WTC11 (cell line): Measurements from ENCODE around the gene CTTNBP2. TPM values are rescaled to one million over a fixed set of nuclear protein-coding genes. Genes with fewer than 3 reads are reported as not detected.

Source experiments
- ATAC-seq: fragments of 200-7000 bp; cut with Tn5 transposase; 2 replicates; pipeline ENCODE4 v1.10.0; 2021; ENCODE audit warnings: mild to moderate bottlenecking, moderate library complexity
- CTCF ChIA-PET: fragments of 300-600 bp; sonication (Branson Sonifier 250); formaldehyde crosslinking; loops from one replicate; lab custom pipeline; 2021; ENCODE audit warnings: antibody characterized with exemption; lab: Charles Lee
- POLR2A ChIA-PET: fragments of 350-600 bp; sonication (Branson Sonifier 250); formaldehyde crosslinking; loops from one replicate; lab custom pipeline; 2021; ENCODE audit warnings: antibody characterized with exemption; lab: Charles Lee
- DNase-seq: peaks from one replicate; pipeline ENCODE4 v3.0.0; 2021; ENCODE audit warnings: low spot score
- H3K27ac Mint-ChIP-seq: 2 replicates; pipeline ENCODE4 v1.8.0; 2021; ENCODE audit warnings: mixed read lengths
- H3K27me3 Mint-ChIP-seq: 2 replicates; pipeline ENCODE4 v1.8.0; 2021; ENCODE audit warnings: low read depth, mild to moderate bottlenecking, moderate library complexity, mixed read lengths
- H3K36me3 Mint-ChIP-seq: 2 replicates; pipeline ENCODE4 v1.8.0; 2021; ENCODE audit warnings: mixed read lengths
- H3K4me1 Mint-ChIP-seq: 2 replicates; pipeline ENCODE4 v1.8.0; 2022; ENCODE audit warnings: mixed read lengths
- H3K4me3 Mint-ChIP-seq: 2 replicates; pipeline ENCODE4 v1.8.0; 2021; ENCODE audit warnings: mild to moderate bottlenecking, moderate library complexity, mixed read lengths
- H3K9me3 Mint-ChIP-seq: 2 replicates; pipeline ENCODE4 v1.8.0; 2021; ENCODE audit warnings: mixed read lengths
- ATF1 ChIP-seq: sonication (generic); formaldehyde crosslinking; IDR thresholded peaks from 2 replicates; pipeline ENCODE4 v1.8.1; 2023; ENCODE audit warnings: mild to moderate bottlenecking, moderate library complexity, missing genetic modification reagents
- CBFB ChIP-seq: sonication (generic); formaldehyde crosslinking; IDR thresholded peaks from 2 replicates; pipeline ENCODE4 v1.8.1; 2022; ENCODE audit warnings: mild to moderate bottlenecking, low read depth, missing genetic modification reagents
- ESRRA ChIP-seq: sonication (generic); formaldehyde crosslinking; IDR thresholded peaks from 2 replicates; pipeline ENCODE4 v1.8.1; 2022; ENCODE audit warnings: mild to moderate bottlenecking, missing genetic modification reagents, borderline replicate concordance
- FOXJ3 ChIP-seq: sonication (generic); formaldehyde crosslinking; IDR thresholded peaks from 2 replicates; pipeline ENCODE4 v1.9.0; 2021; ENCODE audit warnings: missing genetic modification reagents, mild to moderate bottlenecking, borderline replicate concordance
- FOXK1 ChIP-seq: sonication (generic); formaldehyde crosslinking; IDR thresholded peaks from 2 replicates; pipeline ENCODE4 v1.8.0; 2022; ENCODE audit warnings: mild to moderate bottlenecking, moderate library complexity, missing genetic modification reagents
- GTF2I ChIP-seq: fragments of 250-450 bp; sonication (Bioruptor Pico); conservative IDR thresholded peaks from 2 replicates; pipeline ENCODE4 v1.4.0; 2021; ENCODE audit warnings: mild to moderate bottlenecking
- IRF2 ChIP-seq: sonication (generic); formaldehyde crosslinking; IDR thresholded peaks from 2 replicates; pipeline ENCODE4 v1.8.0; 2022; ENCODE audit warnings: low read depth, missing genetic modification reagents, borderline replicate concordance
- KAT7 ChIP-seq: sonication (generic); formaldehyde crosslinking; IDR thresholded peaks from 2 replicates; pipeline ENCODE4 v1.8.1; 2023; ENCODE audit warnings: missing genetic modification reagents, mild to moderate bottlenecking, borderline replicate concordance
- PRDM15 ChIP-seq: sonication (generic); formaldehyde crosslinking; IDR thresholded peaks from 2 replicates; pipeline ENCODE4 v1.8.0; 2022; ENCODE audit warnings: missing genetic modification reagents
- PREB ChIP-seq: sonication (generic); formaldehyde crosslinking; IDR thresholded peaks from 2 replicates; pipeline ENCODE4 v1.8.1; 2022; ENCODE audit warnings: mild to moderate bottlenecking, missing genetic modification reagents, moderate library complexity, borderline replicate concordance
- PRRX2 ChIP-seq: fragments of 250-450 bp; sonication (Bioruptor Pico); IDR thresholded peaks from 2 replicates; pipeline ENCODE4 v1.8.0; 2021; ENCODE audit warnings: mild to moderate bottlenecking
- ZNF263 ChIP-seq: sonication (generic); formaldehyde crosslinking; IDR thresholded peaks from 2 replicates; pipeline ENCODE4 v1.8.1; 2022; ENCODE audit warnings: low read depth, mild to moderate bottlenecking, moderate library complexity, missing genetic modification reagents
- ZNF671 ChIP-seq: fragments of 250-450 bp; sonication (Bioruptor Pico); IDR thresholded peaks from 2 replicates; pipeline ENCODE4 v1.8.0; 2021; ENCODE audit warnings: mild to moderate bottlenecking
- total RNA-seq: library from RNA; stranded (reverse); gene quantifications from 3 replicates; pipeline ENCODE4 v1.2.3, GENCODE V29; 2021
- TF ChIP-seq, protein P1 (sequence below): fragments of 200-600 bp; IDR thresholded peaks from 2 replicates; pipeline ENCODE4 v1.8.0; 2022; ENCODE audit warnings: antibody characterized with exemption

Gene CTTNBP2
- total RNA-seq, 1 experiment from 2014 or later, result 22.1 TPM

- TF ChIP-seq PRDM15 (CRISPR knock-in tag), result no peak
- no peak for TF ChIP-seq IRF2 (CRISPR knock-in tag)
- no peak for TF ChIP-seq CBFB (CRISPR knock-in tag)
- no peak for TF ChIP-seq ZNF263 (CRISPR knock-in tag)
- TF ChIP-seq ESRRA (CRISPR knock-in tag), result no peak
- TF ChIP-seq GTF2I (CRISPR knock-in tag), result no peak
- TF ChIP-seq KAT7 (CRISPR knock-in tag), result no peak
- no peak for TF ChIP-seq PRRX2 (CRISPR knock-in tag)
- TF ChIP-seq FOXJ3 (CRISPR knock-in tag), result no peak
- TF ChIP-seq, protein P1, sequence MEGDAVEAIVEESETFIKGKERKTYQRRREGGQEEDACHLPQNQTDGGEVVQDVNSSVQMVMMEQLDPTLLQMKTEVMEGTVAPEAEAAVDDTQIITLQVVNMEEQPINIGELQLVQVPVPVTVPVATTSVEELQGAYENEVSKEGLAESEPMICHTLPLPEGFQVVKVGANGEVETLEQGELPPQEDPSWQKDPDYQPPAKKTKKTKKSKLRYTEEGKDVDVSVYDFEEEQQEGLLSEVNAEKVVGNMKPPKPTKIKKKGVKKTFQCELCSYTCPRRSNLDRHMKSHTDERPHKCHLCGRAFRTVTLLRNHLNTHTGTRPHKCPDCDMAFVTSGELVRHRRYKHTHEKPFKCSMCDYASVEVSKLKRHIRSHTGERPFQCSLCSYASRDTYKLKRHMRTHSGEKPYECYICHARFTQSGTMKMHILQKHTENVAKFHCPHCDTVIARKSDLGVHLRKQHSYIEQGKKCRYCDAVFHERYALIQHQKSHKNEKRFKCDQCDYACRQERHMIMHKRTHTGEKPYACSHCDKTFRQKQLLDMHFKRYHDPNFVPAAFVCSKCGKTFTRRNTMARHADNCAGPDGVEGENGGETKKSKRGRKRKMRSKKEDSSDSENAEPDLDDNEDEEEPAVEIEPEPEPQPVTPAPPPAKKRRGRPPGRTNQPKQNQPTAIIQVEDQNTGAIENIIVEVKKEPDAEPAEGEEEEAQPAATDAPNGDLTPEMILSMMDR, result no peak
- TF ChIP-seq FOXK1 (CRISPR knock-in tag), result no peak
These were observed 156.4 kb downstream of the CTTNBP2 start (continued) for GRCh38 chr7:117716707-117717299.

- POLR2A ChIA-PET, result no interaction called here
- H3K27ac Mint-ChIP-seq, result no peak overlapping the region
- no peak overlapping the region for H3K4me3 Mint-ChIP-seq
- DNase-seq (peak; percentile 31), ATAC-seq (peak; percentile 86)
- H3K36me3 Mint-ChIP-seq, result peaks cover 23% of the 10 kb centered on the region
- H3K9me3 Mint-ChIP-seq, result no peaks in the 10 kb centered on the region
- no peaks in the 10 kb centered on the region for H3K4me1 Mint-ChIP-seq
- no peaks in the 10 kb centered on the region for H3K27me3 Mint-ChIP-seq
- no peak for TF ChIP-seq ZNF671 (CRISPR knock-in tag)
- TF ChIP-seq PREB (CRISPR knock-in tag), result no peak
- TF ChIP-seq, protein P1, result 0 out of 2 replicates have a peak, but pooled peaks have one; percentile 26
- TF ChIP-seq ATF1 (CRISPR knock-in tag), result no peak
- TF ChIP-seq, all 79 proteins: peak for 1
- CTCF ChIA-PET, result interaction anchor here (0.6 to 4.5 kb wide), 22 partner anchors 11 to 707 kb away, joined by 3 to 53 read pairs (median 4); no protein-coding TSS in a partner anchor
These were observed 157.3 kb downstream of the CTTNBP2 start for GRCh38 chr7:117715784-117716445.
